HEK293 (cell line): ENCODE data around the gene CD46.

Experiments used
- CTCF ChIA-PET: fragments of 350-600 bp; formaldehyde crosslinking; extraction: SDS; loops from one replicate; lab custom pipeline; 2021; ENCODE audit warnings: antibody characterized with exemption; lab: Yijun Ruan, JAX
- POLR2A ChIA-PET: fragments of 300-600 bp; formaldehyde crosslinking; extraction: SDS; loops from one replicate; lab custom pipeline; 2020; ENCODE audit warnings: antibody characterized with exemption, inconsistent platforms; lab: Yijun Ruan, JAX
- H3K27ac ChIP-seq: fragments of 200-500 bp; sonication (Bioruptor generic); 2 replicates; pipeline ENCODE4 v1.5.1; 2014; ENCODE audit warnings: low read depth, low read length, control low read depth, inconsistent platforms; ENCODE audit errors: extremely low read depth
- H3K36me3 ChIP-seq, 2 experiments: fragments of 200-500 bp in 1 of 2; sonication (Bioruptor generic) in 1 of 2; 1 replicate in 1 of 2; 2 replicates in 1 of 2; pipeline ENCODE4 v1.5.1; 2014 to 2017; ENCODE audit warnings: inconsistent platforms in 2 of 2, low read length in 2 of 2; ENCODE audit not compliant: control insufficient read depth in 2 of 2, insufficient read depth in 1 of 2
- H3K4me1 ChIP-seq: fragments of 200-500 bp; sonication (Bioruptor generic); 2 replicates; pipeline ENCODE4 v1.5.1; 2014; ENCODE audit warnings: mild to moderate bottlenecking, low read length, inconsistent platforms; ENCODE audit not compliant: control insufficient read depth, insufficient read depth
- H3K4me3 ChIP-seq: 2 replicates; pipeline ENCODE4 v1.5.1; 2011; ENCODE audit warnings: low read depth, mild to moderate bottlenecking, control low read depth, low read length, moderate library complexity
- H3K9me3 ChIP-seq: fragments of 200-500 bp; sonication (Bioruptor generic); 2 replicates; pipeline ENCODE4 v1.5.1; 2014; ENCODE audit warnings: low read depth, low read length, inconsistent platforms; ENCODE audit not compliant: control insufficient read depth, insufficient read depth
- BCL11A ChIP-seq: fragments of 450-650 bp; formaldehyde crosslinking; IDR thresholded peaks from 2 replicates; pipeline ENCODE4 v1.5.1; 2016; ENCODE audit warnings: low read depth, missing biosample characterization, missing genetic modification characterization
- ELK4 ChIP-seq: IDR thresholded peaks from 2 replicates; pipeline ENCODE4 v1.6.1; 2011; ENCODE audit warnings: mild to moderate bottlenecking, low read depth, low read length, borderline replicate concordance
- HOXD13 ChIP-seq: sonication (generic); formaldehyde crosslinking; IDR thresholded peaks from 2 replicates; pipeline ENCODE4 v1.8.0; 2022; ENCODE audit warnings: missing genetic modification reagents, borderline replicate concordance
- KLF7 ChIP-seq: fragments of 450-650 bp; formaldehyde crosslinking; IDR thresholded peaks from 2 replicates; pipeline ENCODE4 v1.5.1; 2016; ENCODE audit warnings: missing biosample characterization, missing genetic modification characterization, borderline replicate concordance
- SCRT2 ChIP-seq: fragments of 450-650 bp; formaldehyde crosslinking; IDR thresholded peaks from 2 replicates; pipeline ENCODE4 v1.5.1; 2016; ENCODE audit warnings: missing biosample characterization, missing genetic modification characterization
- ZBTB17 ChIP-seq: fragments of 450-650 bp; formaldehyde crosslinking; IDR thresholded peaks from 2 replicates; pipeline ENCODE4 v1.5.1; 2016; ENCODE audit warnings: missing biosample characterization, missing genetic modification characterization
- ZBTB20 ChIP-seq: fragments of 450-650 bp; formaldehyde crosslinking; IDR thresholded peaks from 2 replicates; pipeline ENCODE4 v1.5.1; 2016; ENCODE audit warnings: missing biosample characterization, missing genetic modification characterization
- ZBTB49 ChIP-seq: fragments of 450-650 bp; formaldehyde crosslinking; IDR thresholded peaks from 2 replicates; pipeline ENCODE4 v1.5.1; 2016; ENCODE audit warnings: missing biosample characterization, missing genetic modification characterization, low read depth
- ZIC2 ChIP-seq: fragments of 450-650 bp; formaldehyde crosslinking; IDR thresholded peaks from 2 replicates; pipeline ENCODE4 v1.5.1; 2016; ENCODE audit warnings: missing biosample characterization, missing genetic modification characterization
- ZNF132 ChIP-seq: fragments of 450-650 bp; formaldehyde crosslinking; IDR thresholded peaks from 2 replicates; pipeline ENCODE4 v1.5.1; 2017; ENCODE audit warnings: missing biosample characterization, missing genetic modification characterization, borderline replicate concordance
- ZNF16 ChIP-seq: fragments of 450-650 bp; formaldehyde crosslinking; IDR thresholded peaks from 2 replicates; pipeline ENCODE4 v1.5.1; 2016; ENCODE audit warnings: low read depth, missing biosample characterization, missing genetic modification characterization
- ZNF174 ChIP-seq: fragments of 450-650 bp; formaldehyde crosslinking; IDR thresholded peaks from 2 replicates; pipeline ENCODE4 v1.5.0; 2017; ENCODE audit warnings: missing biosample characterization, mild to moderate bottlenecking, missing genetic modification characterization
- ZNF214 ChIP-seq: fragments of 450-650 bp; formaldehyde crosslinking; IDR thresholded peaks from 2 replicates; pipeline ENCODE4 v1.5.1; 2017; ENCODE audit warnings: missing biosample characterization, mild to moderate bottlenecking, missing genetic modification characterization, borderline replicate concordance
- ZNF248 ChIP-seq: fragments of 450-650 bp; formaldehyde crosslinking; IDR thresholded peaks from 2 replicates; pipeline ENCODE4 v1.5.1; 2017; ENCODE audit warnings: missing biosample characterization, missing genetic modification characterization
- ZNF274 ChIP-seq, 2 experiments: fragments of 200-500 bp in 1 of 2; fragments of 450-650 bp in 1 of 2; sonication (Bioruptor generic) in 1 of 2; formaldehyde crosslinking in 1 of 2; IDR thresholded peaks; 2 replicates each; pipeline versions ENCODE4 v1.5.1 to v1.6.1; 2014 to 2016; ENCODE audit warnings: borderline replicate concordance in 1 of 2, inconsistent platforms in 1 of 2, low read length in 1 of 2, missing biosample characterization in 1 of 2, missing genetic modification characterization in 1 of 2
- ZNF292 ChIP-seq: fragments of 450-650 bp; formaldehyde crosslinking; IDR thresholded peaks from 2 replicates; pipeline ENCODE4 v1.5.1; 2016; ENCODE audit warnings: low read depth, missing biosample characterization, missing genetic modification characterization, borderline replicate concordance
- ZNF335 ChIP-seq: fragments of 450-650 bp; formaldehyde crosslinking; conservative IDR thresholded peaks from 2 replicates; pipeline ENCODE4 v1.5.1; 2016; ENCODE audit warnings: missing biosample characterization, missing genetic modification characterization
- ZNF426 ChIP-seq: fragments of 450-650 bp; formaldehyde crosslinking; IDR thresholded peaks from 2 replicates; pipeline ENCODE4 v1.5.1; 2017; ENCODE audit warnings: missing biosample characterization, missing genetic modification characterization, mild to moderate bottlenecking, inconsistent platforms, moderate library complexity
- ZNF558 ChIP-seq: fragments of 450-650 bp; formaldehyde crosslinking; IDR thresholded peaks from 2 replicates; pipeline ENCODE4 v1.5.1; 2016; ENCODE audit warnings: missing biosample characterization, missing genetic modification characterization
- ZNF792 ChIP-seq: fragments of 450-650 bp; formaldehyde crosslinking; IDR thresholded peaks from 2 replicates; pipeline ENCODE4 v1.5.1; 2016; ENCODE audit warnings: missing biosample characterization, missing genetic modification characterization
- ZSCAN5A ChIP-seq: fragments of 450-650 bp; formaldehyde crosslinking; IDR thresholded peaks from 2 replicates; pipeline ENCODE4 v1.5.1; 2016; ENCODE audit warnings: missing biosample characterization, missing genetic modification characterization
- TF ChIP-seq, protein P1 (sequence below): fragments of 450-650 bp; formaldehyde crosslinking; conservative IDR thresholded peaks from 2 replicates; pipeline ENCODE4 v1.5.1; 2016; ENCODE audit warnings: low read depth, missing biosample characterization, missing genetic modification characterization
- TF ChIP-seq, protein P2 (sequence below): fragments of 450-650 bp; formaldehyde crosslinking; IDR thresholded peaks from 2 replicates; pipeline ENCODE4 v1.5.1; 2016; ENCODE audit warnings: missing biosample characterization, missing genetic modification characterization, borderline replicate concordance

CD46 gene

DNA sequence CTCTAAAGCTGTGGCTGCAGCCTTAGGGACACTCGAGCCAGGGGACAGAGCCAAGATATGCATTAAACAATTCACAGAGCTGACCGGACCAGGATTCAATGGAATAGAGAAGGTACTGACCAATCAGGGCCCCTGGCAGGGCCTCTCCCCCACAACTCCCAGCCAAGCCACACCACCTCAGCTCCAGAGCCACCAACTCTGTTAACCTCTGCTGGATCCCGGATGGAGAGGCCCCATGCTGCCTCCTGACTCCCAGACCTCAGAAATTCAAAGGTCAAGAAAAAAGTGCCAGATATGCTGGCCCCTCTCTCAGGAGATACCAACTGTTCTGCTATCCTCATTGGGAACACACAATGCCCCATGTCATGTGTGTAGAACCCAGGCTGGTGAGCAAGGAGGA is 62.1 kb downstream of the CD46 start:
- TF ChIP-seq KLF7 (tag by site-specific recombination): no peak
- no peak for TF ChIP-seq ZBTB20
- TF ChIP-seq ZNF174 (tag by site-specific recombination): no peak
- TF ChIP-seq ZNF792 (tag by site-specific recombination): no peak
- ChIA-PET CTCF (no interaction called here), POLR2A (no interaction called here)
- H3K36me3 ChIP-seq: peaks cover 0 to 80% of the 10 kb centered on the region in 2 experiments; a peak in 1 of 3 replicates
- no peaks in the 10 kb centered on the region for H3K9me3 ChIP-seq
- no peaks in the 10 kb centered on the region for H3K4me1 ChIP-seq
- H3K27ac ChIP-seq: no peak overlapping the region
- H3K4me3 ChIP-seq: no peak overlapping the region

- CTCF ChIA-PET: no interaction called here
- Histone ChIP-seq H3K4me1 (no peaks in the 10 kb centered on the region; the same call in 1 of the 2 replicates), H3K36me3 (peaks cover 0 to 75% of the 10 kb centered on the region in 2 experiments; a peak in 1 of 3 replicates)
- TF ChIP-seq ZSCAN5A (tag by site-specific recombination) (no peak), ELK4 (no peak), HOXD13 (CRISPR knock-in tag) (no peak), SCRT2 (no peak), ZNF214 (tag by site-specific recombination) (no peak), ZNF426 (tag by site-specific recombination) (no peak), ZNF274 (IDR thresholded peaks at IDR 0.05; ENCODE audit: low read length) (no peak), ZNF274 (tag by site-specific recombination; IDR thresholded peaks at IDR 0.05; ENCODE audit: borderline replicate concordance) (no peak), ZNF248 (tag by site-specific recombination) (no peak), ZNF558 (no peak), ZBTB17 (tag by site-specific recombination) (no peak), ZNF16 (no peak), BCL11A (tag by site-specific recombination) (no peak), ZNF292 (tag by site-specific recombination) (no peak), ZNF335 (tag by site-specific recombination) (no peak), ZIC2 (tag by site-specific recombination) (no peak), ZNF132 (tag by site-specific recombination) (no peak), ZBTB49 (tag by site-specific recombination) (no peak)
- TF ChIP-seq, protein P1, sequence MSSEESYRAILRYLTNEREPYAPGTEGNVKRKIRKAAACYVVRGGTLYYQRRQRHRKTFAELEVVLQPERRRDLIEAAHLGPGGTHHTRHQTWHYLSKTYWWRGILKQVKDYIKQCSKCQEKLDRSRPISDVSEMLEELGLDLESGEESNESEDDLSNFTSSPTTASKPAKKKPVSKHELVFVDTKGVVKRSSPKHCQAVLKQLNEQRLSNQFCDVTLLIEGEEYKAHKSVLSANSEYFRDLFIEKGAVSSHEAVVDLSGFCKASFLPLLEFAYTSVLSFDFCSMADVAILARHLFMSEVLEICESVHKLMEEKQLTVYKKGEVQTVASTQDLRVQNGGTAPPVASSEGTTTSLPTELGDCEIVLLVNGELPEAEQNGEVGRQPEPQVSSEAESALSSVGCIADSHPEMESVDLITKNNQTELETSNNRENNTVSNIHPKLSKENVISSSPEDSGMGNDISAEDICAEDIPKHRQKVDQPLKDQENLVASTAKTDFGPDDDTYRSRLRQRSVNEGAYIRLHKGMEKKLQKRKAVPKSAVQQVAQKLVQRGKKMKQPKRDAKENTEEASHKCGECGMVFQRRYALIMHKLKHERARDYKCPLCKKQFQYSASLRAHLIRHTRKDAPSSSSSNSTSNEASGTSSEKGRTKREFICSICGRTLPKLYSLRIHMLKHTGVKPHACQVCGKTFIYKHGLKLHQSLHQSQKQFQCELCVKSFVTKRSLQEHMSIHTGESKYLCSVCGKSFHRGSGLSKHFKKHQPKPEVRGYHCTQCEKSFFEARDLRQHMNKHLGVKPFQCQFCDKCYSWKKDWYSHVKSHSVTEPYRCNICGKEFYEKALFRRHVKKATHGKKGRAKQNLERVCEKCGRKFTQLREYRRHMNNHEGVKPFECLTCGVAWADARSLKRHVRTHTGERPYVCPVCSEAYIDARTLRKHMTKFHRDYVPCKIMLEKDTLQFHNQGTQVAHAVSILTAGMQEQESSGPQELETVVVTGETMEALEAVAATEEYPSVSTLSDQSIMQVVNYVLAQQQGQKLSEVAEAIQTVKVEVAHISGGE (tag by site-specific recombination): no peak
- TF ChIP-seq, protein P2, sequence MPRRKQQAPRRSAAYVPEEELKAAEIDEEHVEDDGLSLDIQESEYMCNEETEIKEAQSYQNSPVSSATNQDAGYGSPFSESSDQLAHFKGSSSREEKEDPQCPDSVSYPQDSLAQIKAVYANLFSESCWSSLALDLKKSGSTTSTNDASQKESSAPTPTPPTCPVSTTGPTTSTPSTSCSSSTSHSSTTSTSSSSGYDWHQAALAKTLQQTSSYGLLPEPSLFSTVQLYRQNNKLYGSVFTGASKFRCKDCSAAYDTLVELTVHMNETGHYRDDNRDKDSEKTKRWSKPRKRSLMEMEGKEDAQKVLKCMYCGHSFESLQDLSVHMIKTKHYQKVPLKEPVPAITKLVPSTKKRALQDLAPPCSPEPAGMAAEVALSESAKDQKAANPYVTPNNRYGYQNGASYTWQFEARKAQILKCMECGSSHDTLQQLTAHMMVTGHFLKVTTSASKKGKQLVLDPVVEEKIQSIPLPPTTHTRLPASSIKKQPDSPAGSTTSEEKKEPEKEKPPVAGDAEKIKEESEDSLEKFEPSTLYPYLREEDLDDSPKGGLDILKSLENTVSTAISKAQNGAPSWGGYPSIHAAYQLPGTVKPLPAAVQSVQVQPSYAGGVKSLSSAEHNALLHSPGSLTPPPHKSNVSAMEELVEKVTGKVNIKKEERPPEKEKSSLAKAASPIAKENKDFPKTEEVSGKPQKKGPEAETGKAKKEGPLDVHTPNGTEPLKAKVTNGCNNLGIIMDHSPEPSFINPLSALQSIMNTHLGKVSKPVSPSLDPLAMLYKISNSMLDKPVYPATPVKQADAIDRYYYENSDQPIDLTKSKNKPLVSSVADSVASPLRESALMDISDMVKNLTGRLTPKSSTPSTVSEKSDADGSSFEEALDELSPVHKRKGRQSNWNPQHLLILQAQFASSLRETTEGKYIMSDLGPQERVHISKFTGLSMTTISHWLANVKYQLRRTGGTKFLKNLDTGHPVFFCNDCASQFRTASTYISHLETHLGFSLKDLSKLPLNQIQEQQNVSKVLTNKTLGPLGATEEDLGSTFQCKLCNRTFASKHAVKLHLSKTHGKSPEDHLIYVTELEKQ (tag by site-specific recombination): no peak
These were observed 62.6 kb downstream of the CD46 start for GRCh38 chr1:207814469-207814868.

More at GRCh38 chr1:207814469-207814868, 62.6 kb downstream of the CD46 start:
- Histone ChIP-seq H3K4me3 (no peak overlapping the region), H3K27ac (no peak overlapping the region), H3K9me3 (no peaks in the 10 kb centered on the region)
- POLR2A ChIA-PET: no interaction called here
